Measurements from ENCODE around the gene TMEM121.

DNA sequence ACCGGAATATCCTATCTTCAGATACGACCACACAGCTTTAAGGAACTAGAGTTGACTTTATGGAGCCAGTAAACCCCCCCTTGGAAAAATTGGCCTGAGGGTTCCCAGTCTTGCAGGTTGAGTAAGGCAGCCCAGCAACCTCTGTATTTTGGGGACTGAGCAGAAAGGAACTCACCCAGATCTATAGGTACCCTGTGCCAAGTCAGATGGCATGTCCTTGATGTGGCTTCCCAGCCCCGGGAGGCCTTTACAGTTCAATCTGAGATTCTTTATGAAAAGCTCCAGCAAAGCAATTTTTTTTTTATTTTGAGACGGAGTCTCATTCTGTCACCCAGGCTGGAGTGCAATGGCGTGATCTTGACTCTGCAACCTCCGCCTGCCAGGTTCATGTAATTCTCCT lies 27.6 kb downstream of the TMEM121 start:
- TF ChIP-seq POLR2AphosphoS5 (IDR thresholded peaks at IDR 0.05): no peak
- TF ChIP-seq, protein P1, sequence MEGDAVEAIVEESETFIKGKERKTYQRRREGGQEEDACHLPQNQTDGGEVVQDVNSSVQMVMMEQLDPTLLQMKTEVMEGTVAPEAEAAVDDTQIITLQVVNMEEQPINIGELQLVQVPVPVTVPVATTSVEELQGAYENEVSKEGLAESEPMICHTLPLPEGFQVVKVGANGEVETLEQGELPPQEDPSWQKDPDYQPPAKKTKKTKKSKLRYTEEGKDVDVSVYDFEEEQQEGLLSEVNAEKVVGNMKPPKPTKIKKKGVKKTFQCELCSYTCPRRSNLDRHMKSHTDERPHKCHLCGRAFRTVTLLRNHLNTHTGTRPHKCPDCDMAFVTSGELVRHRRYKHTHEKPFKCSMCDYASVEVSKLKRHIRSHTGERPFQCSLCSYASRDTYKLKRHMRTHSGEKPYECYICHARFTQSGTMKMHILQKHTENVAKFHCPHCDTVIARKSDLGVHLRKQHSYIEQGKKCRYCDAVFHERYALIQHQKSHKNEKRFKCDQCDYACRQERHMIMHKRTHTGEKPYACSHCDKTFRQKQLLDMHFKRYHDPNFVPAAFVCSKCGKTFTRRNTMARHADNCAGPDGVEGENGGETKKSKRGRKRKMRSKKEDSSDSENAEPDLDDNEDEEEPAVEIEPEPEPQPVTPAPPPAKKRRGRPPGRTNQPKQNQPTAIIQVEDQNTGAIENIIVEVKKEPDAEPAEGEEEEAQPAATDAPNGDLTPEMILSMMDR (IDR thresholded peaks at IDR 0.05): no peak
- TF ChIP-seq POLR2A (IDR thresholded peaks at IDR 0.05): no peak
- TF ChIP-seq EP300 (IDR thresholded peaks at IDR 0.05): no peak
